SH-SY5Y (cell line): ENCODE measurements around the gene CEACAM16.

Experiments
- GATA2 ChIP-seq: IDR thresholded peaks from 2 replicates; pipeline ENCODE4 v1.6.1; 2011; ENCODE audit warnings: mild to moderate bottlenecking, low read depth, low read length
- GATA3 ChIP-seq: IDR thresholded peaks from 2 replicates; pipeline ENCODE4 v1.6.1; 2011; ENCODE audit warnings: low read depth, mild to moderate bottlenecking, low read length, moderate library complexity

DNA sequence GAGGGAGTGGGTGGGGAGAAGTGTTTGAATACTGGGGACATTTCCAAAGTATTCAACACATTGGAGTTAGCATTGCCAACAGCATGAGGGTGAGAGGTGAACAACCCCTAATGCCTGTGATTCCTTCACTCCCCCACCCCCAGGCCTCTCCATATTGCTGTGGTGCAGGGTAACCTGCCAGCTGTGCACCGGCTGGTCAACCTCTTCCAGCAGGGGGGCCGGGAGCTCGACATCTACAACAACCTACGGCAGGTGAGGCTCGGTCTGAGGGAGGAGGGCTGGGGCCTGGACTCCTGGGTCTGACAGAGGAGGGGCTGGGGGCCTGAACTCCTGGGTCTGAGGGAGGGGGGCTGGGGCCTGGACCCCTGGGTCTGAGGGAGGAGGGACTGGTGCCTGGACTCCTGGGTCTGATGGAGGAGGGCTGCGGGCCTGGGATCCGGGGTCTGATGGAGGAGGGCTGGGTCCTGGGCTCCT is 57.2 kb downstream of the CEACAM16 start:
- TF ChIP-seq GATA2 (no peak), GATA3 (no peak)
